MCF 10A (cell line): ENCODE measurements around the gene CDC42SE2. TPM values are rescaled to one million over a fixed set of nuclear protein-coding genes. Genes with fewer than 3 reads are reported as not detected.

Source experiments
- BruUV-seq: library from RNA; stranded (reverse); fragments of 400-500 nt; replicated peaks from 2 replicates; lab custom pipeline; 2021; lab: Mats Ljungman, UMichigan
- CTCF ChIA-PET: fragments of 300-600 bp; sonication (Branson Sonifier 250); formaldehyde crosslinking; extraction: SDS; loops from one replicate; lab custom pipeline; 2021; ENCODE audit warnings: antibody characterized with exemption, inconsistent platforms; lab: Yijun Ruan, JAX
- POLR2A ChIA-PET: fragments of 300-600, 350-650 bp; sonication (Branson Sonifier 250); formaldehyde crosslinking; extraction: SDS; loops from one replicate; lab custom pipeline; 2020; ENCODE audit warnings: antibody characterized with exemption, inconsistent platforms; lab: Yijun Ruan, JAX
- DNase-seq: peaks from one replicate; pipeline ENCODE4 v3.0.0-alpha.2; 2018; ENCODE audit not compliant: unreplicated experiment
- H3K27ac Mint-ChIP-seq: one replicate; pipeline ENCODE4 v1.8.0; 2022; ENCODE audit warnings: mild to moderate bottlenecking, low read depth, mixed read lengths; ENCODE audit not compliant: unreplicated experiment
- H3K27me3 Mint-ChIP-seq: one replicate; pipeline ENCODE4 v1.8.0; 2022; ENCODE audit warnings: mixed read lengths; ENCODE audit not compliant: insufficient read depth, unreplicated experiment
- H3K36me3 Mint-ChIP-seq: one replicate; pipeline ENCODE4 v1.8.0; 2022; ENCODE audit warnings: mild to moderate bottlenecking, moderate library complexity, mixed read lengths; ENCODE audit not compliant: insufficient read depth, unreplicated experiment
- H3K4me1 Mint-ChIP-seq: one replicate; pipeline ENCODE4 v1.8.0; 2022; ENCODE audit warnings: mixed read lengths; ENCODE audit not compliant: insufficient read depth, unreplicated experiment
- H3K4me3 Mint-ChIP-seq: one replicate; pipeline ENCODE4 v1.8.0; 2022; ENCODE audit warnings: mild to moderate bottlenecking, moderate library complexity, mixed read lengths; ENCODE audit not compliant: unreplicated experiment
- H3K9me3 Mint-ChIP-seq: one replicate; pipeline ENCODE4 v1.8.0; 2022; ENCODE audit warnings: mixed read lengths; ENCODE audit not compliant: unreplicated experiment
- CTCF ChIP-seq: fragments of 200-600 bp; IDR thresholded peaks from one replicate; pipeline ENCODE4 v1.8.0; 2022; ENCODE audit warnings: antibody characterized with exemption, mild to moderate bottlenecking; ENCODE audit not compliant: unreplicated experiment
- intact Hi-C: fragments of 100-400 bp; cut with micrococcal nuclease; formaldehyde crosslinking; loops from 2 replicates; pipeline ENCODE4 v1.14.1; 2022
- total RNA-seq: library from RNA; stranded (reverse); gene quantifications from 2 replicates; pipeline ENCODE4 v1.2.3, GENCODE V29; 2022

CDC42SE2 gene
- total RNA-seq, 1 experiment from 2014 or later: 71.0 TPM

DNA sequence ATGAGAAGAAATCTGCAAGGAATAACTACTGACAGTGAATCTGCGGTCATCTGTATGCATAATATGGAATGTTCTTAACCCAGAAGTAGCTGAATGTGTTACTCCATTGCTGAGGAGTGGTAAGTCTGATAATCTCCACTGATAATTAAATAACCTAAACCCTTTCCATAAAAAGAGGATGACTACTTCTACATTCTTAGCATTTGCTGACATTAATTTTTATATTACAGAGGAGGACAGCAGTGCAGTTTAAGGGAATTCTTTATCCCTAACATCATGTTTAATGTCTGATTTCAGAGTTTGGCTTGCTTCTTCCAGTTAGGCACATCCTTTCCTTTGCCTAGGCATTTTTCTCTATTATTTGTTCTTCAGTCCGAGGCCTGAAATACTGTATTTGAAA is 52.2 kb downstream of the CDC42SE2 start:
- Mint-ChIP-seq H3K9me3 (peaks cover 7% of the 10 kb centered on the region), H3K36me3 (peaks cover 44% of the 10 kb centered on the region), H3K4me3 (no peak overlapping the region), H3K27ac (peak overlapping the region; percentile 98), H3K4me1 (peaks cover 39% of the 10 kb centered on the region), H3K27me3 (no peaks in the 10 kb centered on the region)
- no peak for TF ChIP-seq CTCF
- intact Hi-C loops: no loop called here
- TSS peak; percentile 14 for BruUV-seq
- DNase-seq: no peak
- ChIA-PET POLR2A (interaction anchor here (0.7 to 8.0 kb wide), 5 partner anchors 8 to 53 kb away, joined by 3 to 151 read pairs (median 13); partner anchors contain the start of gene CDC42SE2), CTCF (interaction anchor here (1.1 to 1.7 kb wide), 4 partner anchors 7 to 51 kb away, joined by 3 to 10 read pairs (median 4); partner anchors contain the start of gene CDC42SE2)

- POLR2A ChIA-PET: interaction anchor here (3.1 to 8.0 kb wide), 2 partner anchors 36 to 54 kb away, joined by 13 to 151 read pairs; partner anchors contain the start of gene CDC42SE2
- no peak for DNase-seq
- TF ChIP-seq CTCF: no peak
- intact Hi-C loops: no loop called here
- H3K4me1 Mint-ChIP-seq: peaks cover 34% of the 10 kb centered on the region
- no TSS peak for BruUV-seq
- H3K9me3 Mint-ChIP-seq: peaks cover 7% of the 10 kb centered on the region
- CTCF ChIA-PET: interaction anchor here (1.3 kb wide), 1 partner anchor 12 kb away, joined by 3 read pairs; no protein-coding TSS in a partner anchor
- H3K27ac Mint-ChIP-seq: no peak overlapping the region
- H3K4me3 Mint-ChIP-seq: no peak overlapping the region
- H3K36me3 Mint-ChIP-seq: peaks cover 52% of the 10 kb centered on the region
- no peaks in the 10 kb centered on the region for H3K27me3 Mint-ChIP-seq
Measured at GRCh38 chr5:131316822-131317221, 53.0 kb downstream of the CDC42SE2 start.

- no peak for TF ChIP-seq CTCF
- Mint-ChIP-seq H3K4me3 (no peak overlapping the region), H3K9me3 (peaks cover 7% of the 10 kb centered on the region), H3K27me3 (no peaks in the 10 kb centered on the region), H3K27ac (no peak overlapping the region), H3K4me1 (peaks cover 23% of the 10 kb centered on the region), H3K36me3 (peaks cover 62% of the 10 kb centered on the region)
- POLR2A ChIA-PET: interaction anchor here (1.5 to 8.0 kb wide), 2 partner anchors 16 to 55 kb away, joined by 6 to 151 read pairs; partner anchors contain the start of gene CDC42SE2
- CTCF ChIA-PET: no interaction called here
- no TSS peak for BruUV-seq
- DNase-seq: no peak
- intact Hi-C loops: no loop called here
Measured at GRCh38 chr5:131318455-131318854, 54.6 kb downstream of the CDC42SE2 start.

- Mint-ChIP-seq H3K36me3 (peaks cover 75% of the 10 kb centered on the region), H3K27me3 (no peaks in the 10 kb centered on the region), H3K9me3 (no peaks in the 10 kb centered on the region), H3K4me3 (no peak overlapping the region), H3K4me1 (peaks cover 22% of the 10 kb centered on the region), H3K27ac (no peak overlapping the region)
- ChIA-PET CTCF (interaction anchor here (0.6 to 1.0 kb wide), 3 partner anchors 61 to 172 kb away, joined by 3 to 4 read pairs (median 4); no protein-coding TSS in a partner anchor), POLR2A (interaction anchor here (0.6 to 6.6 kb wide), 8 partner anchors 8 to 451 kb away, joined by 3 to 57 read pairs (median 3); partner anchors contain the start of gene CDC42SE2)
- intact Hi-C loops: no loop called here
- no TSS peak for BruUV-seq
- DNase-seq: no peak
- TF ChIP-seq CTCF: no peak
Measured at GRCh38 chr5:131321066-131321465, 57.2 kb downstream of the CDC42SE2 start.
